Measurements from ENCODE around the gene MYRIP.

The MYRIP gene

GRCh38 chr3:39910135-39910534, 100.7 kb downstream of the MYRIP start:
- no peak for DNase-seq

- no peak for DNase-seq
These were observed 101.5 kb downstream of the MYRIP start for GRCh38 chr3:39910826-39911464.

GRCh38 chr3:39911465-39912309, 102.3 kb downstream of the MYRIP start:
- DNase-seq = no peak

GRCh38 chr3:39915027-39915426, 105.6 kb downstream of the MYRIP start:
- DNase-seq = no peak

- no peak for DNase-seq
These were observed 107.8 kb downstream of the MYRIP start for GRCh38 chr3:39917065-39917773.

GRCh38 chr3:39919281-39919680, 109.9 kb downstream of the MYRIP start:
- DNase-seq = no peak

- DNase-seq = no peak
These were observed 110.9 kb downstream of the MYRIP start for GRCh38 chr3:39920271-39920670.

GRCh38 chr3:39927479-39927878, 118.1 kb downstream of the MYRIP start:
- DNase-seq = no peak

GRCh38 chr3:39933986-39934693, 124.7 kb downstream of the MYRIP start:
- no peak for DNase-seq

- DNase-seq = no peak
These were observed 125.3 kb downstream of the MYRIP start for GRCh38 chr3:39934696-39935095.

GRCh38 chr3:39935261-39935660, 125.9 kb downstream of the MYRIP start:
- DNase-seq = no peak

- no peak for DNase-seq
These were observed 127.4 kb downstream of the MYRIP start for GRCh38 chr3:39936848-39937247.

GRCh38 chr3:39937315-39937714, 127.9 kb downstream of the MYRIP start:
- no peak for DNase-seq

GRCh38 chr3:39937874-39938273, 128.5 kb downstream of the MYRIP start:
- no peak for DNase-seq

GRCh38 chr3:39941931-39942330, 132.5 kb downstream of the MYRIP start:
- peak; percentile 36 for DNase-seq

GRCh38 chr3:39960515-39961191, 151.2 kb downstream of the MYRIP start:
- DNase-seq = no peak

GRCh38 chr3:39961230-39961629, 151.8 kb downstream of the MYRIP start:
- no peak for DNase-seq

- DNase-seq = no peak
These were observed 153.2 kb downstream of the MYRIP start for GRCh38 chr3:39962581-39962980.

- DNase-seq = no peak
These were observed 156.1 kb downstream of the MYRIP start for GRCh38 chr3:39965461-39965860.

- DNase-seq = no peak
These were observed 156.6 kb downstream of the MYRIP start for GRCh38 chr3:39965997-39966396.

GRCh38 chr3:39970982-39971381, 161.6 kb downstream of the MYRIP start:
- no peak for DNase-seq

- no peak for DNase-seq
These were observed 162.2 kb downstream of the MYRIP start for GRCh38 chr3:39971559-39972031.

Measured in NCI-H1105 treated with DMSO at 0.1 percent for 48 hours (cell line).